Peyer's patch (tissue), 4 donors: Measurements from ENCODE around the gene TPPP3.

Source experiments
- CTCF ChIP-seq, 6 experiments: fragments of 450-650 bp in 4 of 6; fragments of 200-600 bp in 2 of 6; sonication (generic) in 1 of 6; IDR thresholded peaks; one replicate each; pipeline ENCODE4 v1.5.1; 2017 to 2019; ENCODE audit warnings: antibody characterized with exemption in 6 of 6, mild to moderate bottlenecking in 3 of 6, moderate library complexity in 1 of 6
- POLR2A ChIP-seq, 2 donors: fragments of 450-650 bp; IDR thresholded peaks; one replicate each; pipeline ENCODE4 v1.5.1; 2017; ENCODE audit warnings: antibody characterized with exemption in 2 of 2, mild to moderate bottlenecking in 2 of 2, moderate library complexity in 2 of 2

- TF ChIP-seq CTCF (IDR thresholded peaks at IDR 0.05) (no peak), POLR2A (IDR thresholded peaks at IDR 0.05) (no peak)
Measured at GRCh38 chr16:67423015-67423414, 29.7 kb upstream of the TPPP3 start.
